Retinal pigment epithelial cell (primary cell): Measurements from ENCODE around the gene TTC17.

Experiments
- DNase-seq: peaks from one replicate; pipeline ENCODE4 v3.0.0-alpha.2; 2010; ENCODE audit warnings: low read depth
- H3K4me3 ChIP-seq: 2 replicates; pipeline ENCODE4 v1.5.1; 2011; ENCODE audit warnings: mild to moderate bottlenecking, low read length, control low read depth, moderate library complexity
- TF ChIP-seq, protein P1 (sequence below): conservative IDR thresholded peaks from 2 replicates; pipeline ENCODE4 v1.5.1; 2011; ENCODE audit warnings: low read depth, low read length, control low read depth, inconsistent platforms

Gene TTC17

GRCh38 chr11:43515090-43515489 lies 156.4 kb downstream of the TTC17 start:
- no peak overlapping the region for H3K4me3 ChIP-seq
- TF ChIP-seq, protein P1, sequence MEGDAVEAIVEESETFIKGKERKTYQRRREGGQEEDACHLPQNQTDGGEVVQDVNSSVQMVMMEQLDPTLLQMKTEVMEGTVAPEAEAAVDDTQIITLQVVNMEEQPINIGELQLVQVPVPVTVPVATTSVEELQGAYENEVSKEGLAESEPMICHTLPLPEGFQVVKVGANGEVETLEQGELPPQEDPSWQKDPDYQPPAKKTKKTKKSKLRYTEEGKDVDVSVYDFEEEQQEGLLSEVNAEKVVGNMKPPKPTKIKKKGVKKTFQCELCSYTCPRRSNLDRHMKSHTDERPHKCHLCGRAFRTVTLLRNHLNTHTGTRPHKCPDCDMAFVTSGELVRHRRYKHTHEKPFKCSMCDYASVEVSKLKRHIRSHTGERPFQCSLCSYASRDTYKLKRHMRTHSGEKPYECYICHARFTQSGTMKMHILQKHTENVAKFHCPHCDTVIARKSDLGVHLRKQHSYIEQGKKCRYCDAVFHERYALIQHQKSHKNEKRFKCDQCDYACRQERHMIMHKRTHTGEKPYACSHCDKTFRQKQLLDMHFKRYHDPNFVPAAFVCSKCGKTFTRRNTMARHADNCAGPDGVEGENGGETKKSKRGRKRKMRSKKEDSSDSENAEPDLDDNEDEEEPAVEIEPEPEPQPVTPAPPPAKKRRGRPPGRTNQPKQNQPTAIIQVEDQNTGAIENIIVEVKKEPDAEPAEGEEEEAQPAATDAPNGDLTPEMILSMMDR = peak; percentile 36
- DNase-seq = no peak

- no peak for DNase-seq
- no peak overlapping the region for H3K4me3 ChIP-seq
- TF ChIP-seq, protein P1 = no peak
Measured at GRCh38 chr11:43516316-43516850, 157.7 kb downstream of the TTC17 start.

GRCh38 chr11:43517518-43517917 lies 158.8 kb downstream of the TTC17 start:
- no peak overlapping the region for H3K4me3 ChIP-seq
- peak; percentile 34 for DNase-seq
- TF ChIP-seq, protein P1 = no peak

- no peak overlapping the region for H3K4me3 ChIP-seq
- DNase-seq = no peak
- TF ChIP-seq, protein P1 = no peak
Measured at GRCh38 chr11:43518408-43519160, 159.9 kb downstream of the TTC17 start.

- DNase-seq = no peak
- H3K4me3 ChIP-seq = no peak overlapping the region
Measured at GRCh38 chr11:43521471-43521870, 162.8 kb downstream of the TTC17 start.

GRCh38 chr11:43523632-43524031 lies 164.9 kb downstream of the TTC17 start:
- TF ChIP-seq, protein P1 = no peak
- H3K4me3 ChIP-seq = no peak overlapping the region
- DNase-seq = no peak

More at GRCh38 chr11:43521471-43521870, 162.8 kb downstream of the TTC17 start:
- TF ChIP-seq, protein P1 = no peak

DNA sequence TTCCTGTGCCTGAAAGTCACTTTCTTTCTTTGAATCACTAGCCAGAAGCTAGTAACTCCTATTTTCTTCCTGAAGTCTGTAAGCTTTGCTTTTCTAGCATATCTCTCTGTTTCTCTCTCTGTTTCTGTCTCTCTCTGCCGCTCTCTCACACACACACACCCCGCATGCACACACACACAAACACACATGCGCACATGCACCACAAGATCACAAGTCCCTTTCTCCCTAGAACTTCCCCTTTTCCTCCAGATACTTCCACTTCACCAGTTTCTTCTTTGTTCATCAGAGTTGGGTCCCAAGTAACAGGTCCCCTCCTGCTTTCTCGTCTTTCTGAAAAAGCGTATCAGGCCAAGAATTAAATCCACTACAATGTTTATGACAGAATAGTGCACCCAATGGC lies 173.3 kb downstream of the TTC17 start:
- DNase-seq = no peak
- no peak overlapping the region for H3K4me3 ChIP-seq
- TF ChIP-seq, protein P1 = no peak
